ENCODE results near the gene SMIM14. TPM values are rescaled to one million over a fixed set of nuclear protein-coding genes. Genes with fewer than 3 reads are reported as not detected.
A peak's percentile ranks its signal among the peaks of the same experiment; 100 is the strongest.

Gene SMIM14
- total and polyA plus RNA-seq, 2 donors (not counting 1 experiment from before 2014, with no cell fraction given), result 39.0 to 41.4 TPM

- H3K27me3 ChIP-seq (ENCODE audit: control insufficient read depth, insufficient read depth, low read length), result no peaks in the 10 kb centered on the region
- H4K20me1 ChIP-seq (ENCODE audit: control insufficient read depth, extremely low read depth, insufficient read depth, low read length), result no peaks in the 10 kb centered on the region
- H3K4me3 ChIP-seq (replicated peaks in 1 of 4; ENCODE audit: control extremely low read depth in 1 of 4, insufficient read depth in 1 of 4, low read depth in 3 of 4, low read length in 4 of 4), result peak overlapping the region; percentile 92 to 98 (median 96)
- H3K9ac ChIP-seq (ENCODE audit: insufficient read depth, low read length), result peak overlapping the region; percentile 96
- H3K27ac ChIP-seq (ENCODE audit: insufficient read depth, low read length), result peak overlapping the region; percentile 99
- H3K79me2 ChIP-seq (ENCODE audit: control insufficient read depth, insufficient read depth, low read length), result peaks cover 62% of the 10 kb centered on the region
- TF ChIP-seq EZH2 (IDR thresholded peaks at IDR 0.05; ENCODE audit: low read length, missing control alignments) (no peak), CTCF (conservative IDR thresholded peaks at IDR 0.05 in 1 of 2, IDR thresholded peaks at IDR 0.05 in 1 of 2; ENCODE audit: low read depth in 1 of 2, low read length in 2 of 2) (no peak)
- H3K4me1 ChIP-seq (ENCODE audit: control insufficient read depth, extremely low read depth, insufficient read depth, low read length), result peaks cover 9% of the 10 kb centered on the region
- H3K4me2 ChIP-seq (ENCODE audit: extremely low read depth, insufficient read depth, low read length), result peak overlapping the region; percentile 61
- H3K36me3 ChIP-seq (ENCODE audit: control insufficient read depth, insufficient read depth, low read length), result no peaks in the 10 kb centered on the region
- peak in 1 of 2 donors; percentile 20 for DNase-seq (ENCODE audit: low read depth in 2 of 2)
- no peak overlapping the region for H2AFZ ChIP-seq (ENCODE audit: low read length)
- H3K9me3 ChIP-seq (ENCODE audit: control insufficient read depth, insufficient read depth, low read depth, low read length), result no peaks in the 10 kb centered on the region
Measured at GRCh38 chr4:39525822-39526690, 112.6 kb downstream of the SMIM14 start.

- TF ChIP-seq EZH2 (IDR thresholded peaks at IDR 0.05; ENCODE audit: low read length, missing control alignments), result no peak
- TF ChIP-seq CTCF (conservative IDR thresholded peaks at IDR 0.05 in 1 of 2, IDR thresholded peaks at IDR 0.05 in 1 of 2; ENCODE audit: low read depth in 1 of 2, low read length in 2 of 2), result no peak
- Histone ChIP-seq H2AFZ (ENCODE audit: low read length) (no peak overlapping the region), H3K4me1 (ENCODE audit: control insufficient read depth, extremely low read depth, insufficient read depth, low read length) (peaks cover 9% of the 10 kb centered on the region), H3K9me3 (ENCODE audit: control insufficient read depth, insufficient read depth, low read depth, low read length) (no peaks in the 10 kb centered on the region), H3K27me3 (ENCODE audit: control insufficient read depth, insufficient read depth, low read length) (no peaks in the 10 kb centered on the region), H3K9ac (ENCODE audit: insufficient read depth, low read length) (no peak overlapping the region), H3K4me3 (replicated peaks in 1 of 4; ENCODE audit: control extremely low read depth in 1 of 4, insufficient read depth in 1 of 4, low read depth in 3 of 4, low read length in 4 of 4) (peak overlapping the region in 2 of 4 experiments; percentile 4 to 28), H3K36me3 (ENCODE audit: control insufficient read depth, insufficient read depth, low read length) (peaks cover 2% of the 10 kb centered on the region), H4K20me1 (ENCODE audit: control insufficient read depth, extremely low read depth, insufficient read depth, low read length) (no peaks in the 10 kb centered on the region), H3K79me2 (ENCODE audit: control insufficient read depth, insufficient read depth, low read length) (peaks cover 77% of the 10 kb centered on the region), H3K27ac (ENCODE audit: insufficient read depth, low read length) (no peak overlapping the region), H3K4me2 (ENCODE audit: extremely low read depth, insufficient read depth, low read length) (peak overlapping the region; percentile 39)
- peak in 1 of 2 donors; percentile 27 for DNase-seq (ENCODE audit: low read depth in 2 of 2)
Measured at GRCh38 chr4:39524161-39524957, 114.3 kb downstream of the SMIM14 start.

- TF ChIP-seq CTCF (conservative IDR thresholded peaks at IDR 0.05 in 1 of 2, IDR thresholded peaks at IDR 0.05 in 1 of 2; ENCODE audit: low read depth in 1 of 2, low read length in 2 of 2) (no peak), EZH2 (IDR thresholded peaks at IDR 0.05; ENCODE audit: low read length, missing control alignments) (no peak)
- H3K9ac ChIP-seq (ENCODE audit: insufficient read depth, low read length), result no peak overlapping the region
- no peak overlapping the region for H2AFZ ChIP-seq (ENCODE audit: low read length)
- H3K27me3 ChIP-seq (ENCODE audit: control insufficient read depth, insufficient read depth, low read length), result no peaks in the 10 kb centered on the region
- H3K27ac ChIP-seq (ENCODE audit: insufficient read depth, low read length), result peak overlapping the region; percentile 70
- peaks cover 94% of the 10 kb centered on the region for H3K79me2 ChIP-seq (ENCODE audit: control insufficient read depth, insufficient read depth, low read length)
- H4K20me1 ChIP-seq (ENCODE audit: control insufficient read depth, extremely low read depth, insufficient read depth, low read length), result no peaks in the 10 kb centered on the region
- H3K4me2 ChIP-seq (ENCODE audit: extremely low read depth, insufficient read depth, low read length), result peak overlapping the region; percentile 86
- peaks cover 7% of the 10 kb centered on the region for H3K36me3 ChIP-seq (ENCODE audit: control insufficient read depth, insufficient read depth, low read length)
- DNase-seq (ENCODE audit: low read depth in 2 of 2), result peak in 1 of 2 donors; percentile 38
- peak overlapping the region; percentile 1 to 39 (median 34) for H3K4me3 ChIP-seq (replicated peaks in 1 of 4; ENCODE audit: control extremely low read depth in 1 of 4, insufficient read depth in 1 of 4, low read depth in 3 of 4, low read length in 4 of 4)
- no peaks in the 10 kb centered on the region for H3K9me3 ChIP-seq (ENCODE audit: control insufficient read depth, insufficient read depth, low read depth, low read length)
- H3K4me1 ChIP-seq (ENCODE audit: control insufficient read depth, extremely low read depth, insufficient read depth, low read length), result peaks cover 9% of the 10 kb centered on the region
Measured at GRCh38 chr4:39522068-39522467, 116.6 kb downstream of the SMIM14 start.
